Esophagus squamous epithelium (tissue), 4 donors: ENCODE results near the gene BARX1.

Experiments used
- POLR2A ChIP-seq, 4 donors: fragments of 450-650 bp; IDR thresholded peaks; one replicate each; pipeline ENCODE4 v1.6.1; 2017; ENCODE audit warnings: antibody characterized with exemption in 4 of 4, mild to moderate bottlenecking in 4 of 4, moderate library complexity in 3 of 4
- TF ChIP-seq, protein P1 (sequence below), 6 experiments: fragments of 450-650 bp in 4 of 6; fragments of 200-600 bp in 2 of 6; sonication (generic) in 2 of 6; IDR thresholded peaks; one replicate each; pipeline ENCODE4 v1.5.1; 2016 to 2019; ENCODE audit warnings: antibody characterized with exemption in 6 of 6, mild to moderate bottlenecking in 4 of 6, moderate library complexity in 4 of 6

DNA sequence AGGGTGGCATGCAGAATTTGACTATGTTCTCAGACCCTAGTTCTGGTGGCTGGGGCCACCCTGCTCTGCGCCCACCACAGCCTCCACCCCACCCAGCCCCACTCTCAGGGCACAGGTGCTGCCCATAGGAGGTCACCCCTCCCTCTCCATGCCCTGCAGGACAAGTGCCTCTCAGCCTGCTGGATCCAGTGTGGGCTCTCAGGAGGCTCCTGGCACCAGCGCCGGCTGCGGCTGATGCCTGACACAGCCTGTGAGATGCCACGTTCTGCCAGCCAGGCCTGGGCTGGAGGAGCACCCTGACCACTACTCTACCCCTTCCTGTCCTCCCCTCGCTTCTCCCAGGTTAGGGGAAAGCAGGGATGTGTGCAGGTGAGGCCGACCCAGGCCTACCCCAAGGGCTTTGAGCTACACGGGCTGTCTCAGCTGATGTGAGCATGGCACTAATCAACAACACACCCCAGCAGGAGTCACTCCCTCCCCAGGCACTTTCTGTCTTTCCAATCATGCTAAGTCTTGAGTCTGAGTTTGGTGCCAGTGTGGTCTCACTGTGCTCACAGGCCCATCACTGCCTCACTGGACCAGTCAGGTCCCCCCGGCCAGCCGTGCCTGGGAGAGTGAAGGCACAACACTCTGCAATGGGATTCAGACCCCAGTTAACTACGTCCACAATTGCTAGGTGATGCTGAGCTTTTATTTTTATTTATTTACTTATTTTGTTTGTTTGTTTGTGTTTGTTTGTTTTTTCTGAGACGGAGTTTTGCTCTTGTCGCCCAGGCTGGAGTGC, 12.1 kb upstream of the BARX1 start:
- TF ChIP-seq, protein P1, sequence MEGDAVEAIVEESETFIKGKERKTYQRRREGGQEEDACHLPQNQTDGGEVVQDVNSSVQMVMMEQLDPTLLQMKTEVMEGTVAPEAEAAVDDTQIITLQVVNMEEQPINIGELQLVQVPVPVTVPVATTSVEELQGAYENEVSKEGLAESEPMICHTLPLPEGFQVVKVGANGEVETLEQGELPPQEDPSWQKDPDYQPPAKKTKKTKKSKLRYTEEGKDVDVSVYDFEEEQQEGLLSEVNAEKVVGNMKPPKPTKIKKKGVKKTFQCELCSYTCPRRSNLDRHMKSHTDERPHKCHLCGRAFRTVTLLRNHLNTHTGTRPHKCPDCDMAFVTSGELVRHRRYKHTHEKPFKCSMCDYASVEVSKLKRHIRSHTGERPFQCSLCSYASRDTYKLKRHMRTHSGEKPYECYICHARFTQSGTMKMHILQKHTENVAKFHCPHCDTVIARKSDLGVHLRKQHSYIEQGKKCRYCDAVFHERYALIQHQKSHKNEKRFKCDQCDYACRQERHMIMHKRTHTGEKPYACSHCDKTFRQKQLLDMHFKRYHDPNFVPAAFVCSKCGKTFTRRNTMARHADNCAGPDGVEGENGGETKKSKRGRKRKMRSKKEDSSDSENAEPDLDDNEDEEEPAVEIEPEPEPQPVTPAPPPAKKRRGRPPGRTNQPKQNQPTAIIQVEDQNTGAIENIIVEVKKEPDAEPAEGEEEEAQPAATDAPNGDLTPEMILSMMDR (IDR thresholded peaks at IDR 0.05) = no peak
- no peak for TF ChIP-seq POLR2A (IDR thresholded peaks at IDR 0.05)
